ENCODE data around the gene GPR107. TPM values are rescaled to one million over a fixed set of nuclear protein-coding genes. Genes with fewer than 3 reads are reported as not detected.

Gene GPR107
- total and polyA plus RNA-seq, 2 of the 8 experiments (the other 6 are each of a cell fraction or from before 2014, with no cell fraction given): 19.3 to 30.7 TPM

DNA sequence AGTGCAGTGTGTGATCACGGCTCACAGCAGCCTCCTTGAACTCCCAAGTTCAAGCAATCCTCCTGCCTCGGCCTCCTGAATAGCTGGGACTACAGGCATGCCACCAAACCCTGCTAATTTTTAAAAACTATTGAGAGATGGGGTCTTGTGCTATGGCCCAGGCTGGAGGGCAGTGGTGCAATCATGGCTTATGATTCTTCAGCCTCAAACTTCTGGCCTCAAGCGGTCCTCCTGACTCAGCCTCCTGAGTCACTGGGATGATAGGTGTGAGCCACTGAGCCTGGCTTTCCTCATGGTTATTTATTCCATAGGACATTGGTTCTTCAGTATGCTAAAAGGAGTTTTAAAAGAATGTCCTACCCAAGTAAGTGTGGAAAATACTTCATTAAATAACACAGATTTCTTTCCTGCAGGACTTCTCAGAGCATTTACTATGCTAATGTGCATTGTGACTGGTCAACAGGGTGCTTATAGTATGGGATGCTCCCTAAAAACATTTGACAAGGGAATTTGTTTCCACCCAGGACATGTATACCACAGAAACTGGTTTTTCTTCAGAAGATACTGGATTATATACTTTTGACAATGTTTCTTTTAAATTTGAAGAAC is 107.3 kb downstream of the GPR107 start:
- no peak overlapping the region for H4K5ac ChIP-seq (ENCODE audit: insufficient read length, low read depth, low read length)
- no peak overlapping the region for H2BK120ac ChIP-seq (replicated peaks; ENCODE audit: low read depth, low read length)
- H3K23ac ChIP-seq (ENCODE audit: insufficient read length): no peak overlapping the region
- peaks cover 2% of the 10 kb centered on the region; the same call in 1 of the 2 replicates for H3K23me2 ChIP-seq (ENCODE audit: low read depth, low read length)
- H3K36me3 ChIP-seq (ENCODE audit: control insufficient read depth in 2 of 4, insufficient read depth in 4 of 4, low read length in 3 of 4): no peaks in the 10 kb centered on the region
- H2BK15ac ChIP-seq (ENCODE audit: low read length): no peak overlapping the region
- no peak overlapping the region for H2AFZ ChIP-seq (ENCODE audit: low read length)
- H3K56ac ChIP-seq (replicated peaks; ENCODE audit: insufficient read length, low read depth, low read length): no peak overlapping the region
- ChIA-PET CTCF (ENCODE audit: partially characterized antibody) (no interaction called here), POLR2A (ENCODE audit: partially characterized antibody) (interaction anchor here (0.6 kb wide), 1 partner anchor 63 kb away, joined by 4 read pairs; no protein-coding TSS in a partner anchor)
- H3K4me2 ChIP-seq (ENCODE audit: insufficient read depth in 1 of 2, low read depth in 2 of 2, low read length in 2 of 2): no peak overlapping the region
- FAIRE-seq (no peak), DNase-seq (ENCODE audit: low read depth in 1 of 2, low spot score in 2 of 2) (no peak)
- H4K20me1 ChIP-seq (replicated peaks in 1 of 2; ENCODE audit: control insufficient read depth in 1 of 2, insufficient read depth in 2 of 2, low read length in 2 of 2): no peaks in the 10 kb centered on the region
- no peak overlapping the region for H3K9ac ChIP-seq (replicated peaks in 1 of 4; ENCODE audit: extremely low read depth in 1 of 4, low read depth in 3 of 4, low read length in 3 of 4)
- no peak overlapping the region for H4K91ac ChIP-seq (replicated peaks; ENCODE audit: insufficient read length, low read length)
- no peak overlapping the region for H2BK5ac ChIP-seq (ENCODE audit: low read depth, low read length)
- no peak overlapping the region for H2BK12ac ChIP-seq (ENCODE audit: low read depth, low read length)
- no peak overlapping the region for H4K8ac ChIP-seq (ENCODE audit: extremely low read depth, insufficient read depth, low read length)
- no peaks in the 10 kb centered on the region for H3K4me1 ChIP-seq (replicated peaks in 1 of 4; ENCODE audit: control insufficient read depth in 3 of 4, insufficient read depth in 4 of 4, low read length in 3 of 4)
- H2BK20ac ChIP-seq (ENCODE audit: low read length): no peak overlapping the region
- H3K9me3 ChIP-seq (ENCODE audit: insufficient read depth in 2 of 2, low read depth in 1 of 2, low read length in 1 of 2): no peaks in the 10 kb centered on the region
- H3K4me3 ChIP-seq (ENCODE audit: extremely low read depth in 1 of 4, insufficient read depth in 2 of 4, low read depth in 3 of 4, low read length in 4 of 4): no peak overlapping the region
- no peaks in the 10 kb centered on the region for H3K79me1 ChIP-seq (ENCODE audit: low read depth, low read length)
- no peak overlapping the region for H3K4ac ChIP-seq (replicated peaks; ENCODE audit: insufficient read length, low read depth, low read length)
- H3K27me3 ChIP-seq (replicated peaks in 1 of 4; ENCODE audit: control insufficient read depth in 3 of 4, extremely low read depth in 1 of 4, insufficient read depth in 3 of 4, low read length in 3 of 4): no peaks in the 10 kb centered on the region
- no peak overlapping the region for H3K18ac ChIP-seq (ENCODE audit: extremely low read depth, low read length)
- no peak overlapping the region for H2AK5ac ChIP-seq (ENCODE audit: low read depth, low read length)
- no peaks in the 10 kb centered on the region for H3K79me2 ChIP-seq (ENCODE audit: control insufficient read depth in 1 of 2, insufficient read depth in 2 of 2, low read length in 2 of 2)
- no peak overlapping the region for H3K27ac ChIP-seq (ENCODE audit: low read depth, low read length)
- no peak overlapping the region for H3K14ac ChIP-seq (ENCODE audit: insufficient read length)
- WGBS, 2 experiments (ENCODE audit: extremely low coverage in 1 of 2, insufficient coverage in 1 of 2, insufficient read length in 1 of 2, insufficient replicate concordance in 2 of 2, low coverage in 1 of 2, low lambda C conversion rate in 2 of 2, missing lambda C conversion rate in 1 of 2): 86% methylated on average over 3 of the region's 3 CpGs; no CpG with 5 or more reads in 1 of the 2 experiments
